ENCODE results near the gene MYBL2.
"Not testable (repeated sequence)": the region's sequence is repeated elsewhere in the genome, so short reads cannot be mapped to it uniquely, and the experiment has no call there.

MYBL2 gene

DNA sequence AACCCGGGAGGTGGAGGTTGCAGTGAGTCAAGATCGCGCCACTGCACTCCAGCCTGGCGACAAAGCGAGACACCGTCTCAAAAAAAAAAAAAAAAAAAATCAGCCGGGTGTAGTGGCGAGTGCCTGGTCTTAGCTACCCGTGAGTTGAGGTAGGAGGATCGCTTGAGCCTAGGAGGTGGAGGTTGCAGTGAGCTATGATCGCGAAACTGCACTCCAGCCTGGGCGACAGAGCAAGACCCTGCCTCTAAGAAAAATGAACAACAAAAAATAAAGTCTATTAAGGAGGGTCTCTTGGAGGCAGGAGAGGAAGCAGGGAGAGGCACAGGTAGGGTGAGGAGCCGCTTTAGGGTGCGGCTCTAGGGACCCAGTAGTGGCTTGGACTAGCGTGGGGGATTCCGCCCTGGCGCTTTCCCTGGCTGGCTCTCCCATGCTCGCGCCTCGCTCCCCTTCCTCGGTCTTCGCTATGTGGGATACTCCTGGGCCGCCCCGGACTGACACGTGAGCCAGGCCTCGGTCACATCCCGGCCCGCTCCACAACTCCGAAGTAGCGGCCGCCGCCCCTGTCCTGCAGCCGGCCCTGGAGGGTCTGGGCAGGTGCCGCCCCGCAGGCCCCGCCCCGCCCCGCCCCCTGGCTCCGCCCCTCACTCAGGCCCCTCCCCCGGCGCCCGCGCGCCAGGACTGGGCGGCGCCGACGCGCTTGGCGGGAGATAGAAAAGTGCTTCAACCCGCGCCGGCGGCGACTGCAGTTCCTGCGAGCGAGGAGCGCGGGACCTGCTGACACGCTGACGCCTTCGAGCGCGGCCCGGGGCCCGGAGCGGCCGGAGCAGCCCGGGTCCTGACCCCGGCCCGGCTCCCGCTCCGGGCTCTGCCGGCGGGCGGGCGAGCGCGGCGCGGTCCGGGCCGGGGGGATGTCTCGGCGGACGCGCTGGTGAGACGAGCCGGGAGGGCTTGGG, at the start of gene MYBL2:
MYBL2 (plus strand) TSS at position 739 of the 953 bp plus-strand sequence; CDS start at position 909, 170 bp downstream.
- peak in 1 of 2 donors; percentile 46 for DNase-seq (ENCODE audit: extremely low read depth in 1 of 2, low read depth in 1 of 2)

DNA sequence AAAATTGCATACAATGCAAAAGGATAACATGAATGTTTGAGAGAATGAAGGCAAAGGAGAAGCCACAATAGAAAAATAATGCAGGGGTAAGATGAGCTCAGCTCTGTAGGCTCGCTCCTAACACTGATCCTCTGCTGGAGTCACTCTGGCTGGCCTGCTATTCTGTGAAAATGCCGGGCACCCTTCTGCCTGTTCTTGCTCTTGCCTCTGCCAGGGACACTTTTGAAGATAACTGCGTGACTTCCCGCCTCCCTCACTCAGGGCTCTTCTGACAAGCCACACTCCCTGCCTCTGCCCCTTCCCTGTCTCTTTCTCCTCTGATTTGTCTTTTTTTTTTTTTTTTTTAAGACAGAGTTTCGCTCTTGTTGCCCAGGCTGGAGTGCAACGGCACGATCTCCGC, 35.3 kb upstream of the MYBL2 start:
- no peak for DNase-seq (ENCODE audit: extremely low read depth in 1 of 2, low read depth in 1 of 2)

DNA sequence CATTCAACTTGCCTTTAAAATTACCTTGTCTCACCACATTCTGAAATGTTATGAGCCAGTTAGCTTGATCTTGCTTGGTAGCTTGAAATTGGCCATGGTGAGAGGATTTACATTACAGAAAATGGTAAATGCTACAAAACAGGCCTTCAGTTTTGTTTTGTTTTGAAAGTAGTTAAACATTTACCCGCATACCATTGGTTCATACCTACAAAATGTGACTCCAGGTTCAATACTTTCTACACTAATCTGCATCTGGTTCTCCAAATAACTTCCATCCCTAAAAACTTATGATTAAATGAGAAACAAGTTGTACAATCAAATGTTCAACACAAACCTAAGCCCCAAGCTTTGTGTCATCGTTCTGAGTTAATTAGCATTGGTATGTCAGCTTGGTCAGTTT, 30.5 kb upstream of the MYBL2 start:
- no peak for DNase-seq (ENCODE audit: extremely low read depth in 1 of 2, low read depth in 1 of 2)

DNA sequence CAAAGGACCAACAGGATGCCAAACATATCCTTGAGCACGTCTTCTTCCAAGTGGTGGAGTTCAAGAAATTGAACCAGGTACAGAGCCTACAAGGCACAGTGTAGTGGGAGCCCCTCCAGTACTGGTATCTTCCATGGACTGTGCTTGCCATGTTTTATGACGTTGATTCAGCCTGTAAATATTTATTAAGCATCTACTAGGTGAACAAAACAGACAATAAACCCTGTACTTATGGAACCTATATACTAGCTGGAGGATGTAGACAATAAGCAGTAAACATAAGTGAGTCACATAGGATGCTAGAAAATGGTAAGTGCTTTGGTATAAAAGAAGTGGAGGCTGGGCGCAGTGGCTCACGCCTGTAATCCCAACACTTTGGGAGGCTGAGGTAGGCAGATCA, 24.4 kb upstream of the MYBL2 start:
- DNase-seq (ENCODE audit: extremely low read depth in 1 of 2, low read depth in 1 of 2), result no peak

DNA sequence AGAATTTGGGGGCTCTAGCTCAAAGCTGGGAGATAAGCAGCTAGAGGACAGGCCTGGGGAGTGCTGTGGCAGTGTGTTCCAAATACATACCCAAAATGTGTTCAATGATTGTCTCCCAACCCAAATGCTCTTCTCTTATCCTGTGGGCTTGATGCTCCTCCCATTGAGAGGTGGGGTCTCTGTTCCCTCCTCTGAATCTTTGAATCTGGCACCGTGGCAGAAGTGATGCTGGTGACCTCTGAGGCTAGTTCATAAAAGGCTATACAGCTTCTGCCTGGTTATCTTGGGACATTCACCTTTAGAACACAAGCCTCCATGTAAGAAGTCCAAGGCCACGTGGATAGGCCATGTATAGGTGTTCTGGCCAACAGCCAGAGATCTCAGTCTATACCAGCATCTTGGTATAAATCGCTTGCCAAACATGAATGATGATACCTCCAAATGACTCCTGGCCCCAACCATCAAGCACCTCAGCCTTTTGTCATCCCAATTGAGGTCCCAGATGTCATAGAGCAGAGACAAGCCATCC, 15.9 kb upstream of the MYBL2 start:
- no peak for DNase-seq (ENCODE audit: extremely low read depth in 1 of 2, low read depth in 1 of 2)

DNA sequence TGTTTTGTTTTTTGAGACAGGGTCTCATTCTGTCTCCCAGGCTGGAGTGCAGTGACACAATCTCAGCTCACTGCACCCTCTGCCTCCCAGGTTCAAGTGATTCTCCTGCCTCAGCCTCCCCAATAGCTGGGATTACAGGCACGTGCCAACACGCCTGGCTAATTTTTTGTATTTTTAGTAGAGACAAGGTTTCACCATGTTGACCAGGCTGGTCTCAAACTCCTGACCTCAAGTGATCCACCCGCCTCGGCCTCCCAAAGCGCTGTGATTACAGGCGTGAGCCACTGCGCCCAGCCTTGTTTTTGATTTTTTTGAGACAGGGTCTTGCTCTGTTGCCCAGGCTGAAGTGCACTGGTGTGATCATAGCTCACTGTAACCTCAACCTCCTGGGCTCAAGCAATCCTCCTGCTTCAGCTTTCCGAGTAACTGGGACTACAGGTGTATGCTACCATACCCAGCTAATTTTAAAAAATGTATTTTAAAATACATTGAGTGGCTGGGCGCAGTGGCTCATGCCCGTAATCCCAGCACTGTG, 15.2 kb upstream of the MYBL2 start:
- DNase-seq (ENCODE audit: extremely low read depth in 1 of 2, low read depth in 1 of 2), result not testable (repeated sequence)

DNA sequence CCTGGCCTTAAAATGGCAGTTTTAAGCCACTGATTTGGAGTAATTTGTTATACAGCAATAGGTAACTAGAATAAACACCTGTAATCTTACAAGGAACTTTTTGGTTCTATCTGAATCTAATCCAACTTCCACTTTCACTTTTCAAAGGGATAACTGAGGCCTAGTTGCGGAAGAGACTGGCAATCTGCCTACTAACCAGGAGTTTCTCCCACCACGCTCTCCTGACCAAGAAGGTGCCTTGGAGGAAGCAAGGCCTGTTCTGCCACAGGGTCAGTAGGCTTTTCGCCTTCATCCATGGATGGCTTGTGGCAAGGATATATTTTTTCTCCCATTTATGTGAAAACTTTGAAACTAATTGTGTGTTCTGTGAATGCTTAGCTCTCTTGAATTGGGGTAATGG, 12.9 kb upstream of the MYBL2 start:
- no peak for DNase-seq (ENCODE audit: extremely low read depth in 1 of 2, low read depth in 1 of 2)

DNA sequence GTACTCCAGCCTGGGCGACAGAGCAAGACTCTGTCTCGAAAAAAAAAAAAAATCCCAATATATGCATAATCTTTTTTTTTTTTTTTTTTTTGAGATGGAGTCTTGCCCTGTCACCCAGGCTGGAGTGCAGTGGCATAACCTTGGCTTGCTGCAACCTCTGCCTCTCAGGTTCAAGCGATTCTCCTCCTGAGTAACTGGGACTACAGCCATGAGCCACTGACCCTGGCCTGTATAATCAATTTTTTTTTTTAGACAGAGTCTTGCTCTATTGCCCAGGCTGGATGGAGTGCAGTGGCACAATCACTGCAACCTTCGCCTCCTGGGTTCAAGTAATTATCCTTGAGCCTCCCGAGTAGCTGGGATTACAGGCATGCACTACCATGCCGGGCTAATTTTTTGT, 11.7 kb upstream of the MYBL2 start:
- DNase-seq (ENCODE audit: extremely low read depth in 1 of 2, low read depth in 1 of 2), result not testable (repeated sequence)

DNA sequence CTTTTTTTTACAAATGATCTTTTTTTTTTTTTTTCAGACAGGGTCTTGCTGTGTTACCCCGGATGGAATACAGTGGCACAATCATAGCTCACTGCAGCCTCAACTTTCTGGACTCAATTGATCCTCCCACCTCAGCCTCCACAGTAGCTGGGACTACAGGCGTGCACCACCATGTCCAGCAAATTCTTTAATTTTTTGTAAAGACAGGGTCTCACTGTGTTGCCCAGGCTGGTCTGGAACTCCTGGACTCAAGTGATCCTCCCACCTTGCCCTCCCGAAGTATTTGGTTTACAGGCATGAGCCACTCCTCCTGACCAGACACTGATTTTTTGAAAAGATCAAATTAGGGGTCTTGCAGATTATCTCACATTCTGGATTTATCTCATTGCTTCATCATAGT, 11.0 kb upstream of the MYBL2 start:
- no peak for DNase-seq (ENCODE audit: extremely low read depth in 1 of 2, low read depth in 1 of 2)

DNA sequence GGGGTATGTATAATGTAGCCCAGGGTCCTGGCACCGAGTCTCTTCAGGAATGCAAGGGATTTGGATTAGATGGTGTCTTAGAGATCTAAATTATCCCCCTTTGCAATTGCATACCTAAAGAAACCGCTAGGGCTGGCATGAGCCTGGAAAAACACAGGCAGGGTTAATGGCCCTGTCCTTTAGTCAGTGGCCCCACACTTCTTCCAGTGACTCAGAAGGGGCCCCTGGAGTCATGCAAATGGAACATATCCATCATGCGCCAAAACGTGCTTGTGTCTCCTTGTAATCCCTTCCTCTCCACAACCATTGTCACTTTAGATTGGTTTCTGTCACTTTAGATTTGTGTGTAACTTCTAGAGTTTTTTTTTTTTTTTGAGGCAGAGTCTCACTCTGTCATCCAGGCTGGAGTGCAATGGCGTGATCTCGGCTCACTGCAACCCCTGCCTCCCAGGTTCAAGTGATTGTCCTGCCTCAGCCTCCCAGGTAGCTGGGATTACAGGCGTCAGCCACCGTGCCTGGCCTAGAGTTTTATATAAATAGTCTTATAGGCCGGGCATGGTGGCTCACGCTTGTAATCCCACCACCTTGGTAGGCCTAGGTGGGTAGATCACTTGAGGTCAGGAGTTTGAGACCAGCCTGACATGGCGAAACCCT, 8.7 kb upstream of the MYBL2 start:
- DNase-seq (ENCODE audit: extremely low read depth in 1 of 2, low read depth in 1 of 2), result peak in 1 of 2 donors; percentile 47

DNA sequence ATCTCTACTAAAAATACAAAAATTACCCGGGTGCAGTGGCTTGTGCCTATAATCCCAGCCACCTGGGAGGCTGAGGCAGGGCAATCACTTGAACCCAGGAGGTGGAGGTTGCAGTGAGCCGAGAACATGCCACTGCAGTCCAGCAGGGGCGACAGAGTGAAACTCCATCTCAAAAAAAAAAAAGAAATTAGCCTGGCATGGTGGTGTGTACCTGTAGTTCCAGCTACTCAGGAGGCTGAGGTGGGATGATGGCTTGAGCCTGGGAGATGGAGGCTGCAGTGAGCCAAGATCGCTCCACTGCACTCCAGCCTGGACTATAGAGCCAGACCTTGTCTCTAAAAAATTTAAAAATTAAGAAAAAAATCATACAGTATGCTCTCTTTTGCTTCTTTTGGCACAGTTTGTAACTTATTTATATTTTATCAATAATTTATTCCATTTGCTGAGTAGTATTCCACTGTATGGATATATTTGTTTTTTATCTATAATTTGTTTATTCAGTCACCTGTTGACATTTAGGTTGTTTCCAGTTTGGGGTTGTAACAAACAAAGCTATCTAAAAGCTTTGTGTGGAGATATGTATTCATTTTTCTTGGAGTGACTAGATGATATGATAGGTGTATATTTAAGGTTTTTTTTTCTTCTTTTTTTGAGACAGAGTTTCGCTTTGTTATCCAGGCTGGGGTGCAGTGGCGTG, 8.0 kb upstream of the MYBL2 start:
- no peak for DNase-seq (ENCODE audit: extremely low read depth in 1 of 2, low read depth in 1 of 2)

DNA sequence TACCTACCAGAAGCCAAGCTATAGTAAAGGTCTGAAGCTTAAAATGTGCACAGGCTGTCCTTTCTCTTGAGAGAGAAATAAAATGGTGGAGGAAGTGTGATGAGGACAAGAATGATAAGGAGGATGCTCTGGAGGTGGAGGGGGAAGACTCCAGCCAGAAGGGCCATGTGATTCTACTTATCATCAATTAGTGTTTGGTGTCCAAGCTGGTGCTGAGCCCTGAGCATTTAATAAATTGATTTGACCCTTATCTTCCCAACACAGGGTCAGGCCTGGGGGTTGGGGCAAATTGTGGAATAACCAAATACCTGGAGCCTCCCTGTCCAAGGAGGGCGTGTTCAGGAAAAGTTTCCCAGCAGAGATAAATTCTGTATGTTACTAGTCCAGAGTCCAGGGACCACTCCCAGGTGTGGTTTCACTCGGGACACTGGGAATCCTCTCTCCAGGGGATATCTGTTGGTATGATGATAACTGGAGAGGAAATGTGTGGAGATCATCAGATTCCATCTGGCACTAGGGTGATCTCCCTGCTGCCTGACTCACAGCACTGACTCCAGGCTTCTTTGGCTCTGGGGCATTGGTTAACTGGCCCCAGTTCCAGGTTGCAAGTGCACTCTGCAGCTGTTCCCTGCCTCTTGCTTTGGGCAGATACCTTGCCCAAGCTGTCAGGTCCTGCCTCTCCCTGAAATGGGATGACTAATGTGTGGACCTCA, 3.8 kb upstream of the MYBL2 start:
- no peak for DNase-seq (ENCODE audit: extremely low read depth in 1 of 2, low read depth in 1 of 2)

DNA sequence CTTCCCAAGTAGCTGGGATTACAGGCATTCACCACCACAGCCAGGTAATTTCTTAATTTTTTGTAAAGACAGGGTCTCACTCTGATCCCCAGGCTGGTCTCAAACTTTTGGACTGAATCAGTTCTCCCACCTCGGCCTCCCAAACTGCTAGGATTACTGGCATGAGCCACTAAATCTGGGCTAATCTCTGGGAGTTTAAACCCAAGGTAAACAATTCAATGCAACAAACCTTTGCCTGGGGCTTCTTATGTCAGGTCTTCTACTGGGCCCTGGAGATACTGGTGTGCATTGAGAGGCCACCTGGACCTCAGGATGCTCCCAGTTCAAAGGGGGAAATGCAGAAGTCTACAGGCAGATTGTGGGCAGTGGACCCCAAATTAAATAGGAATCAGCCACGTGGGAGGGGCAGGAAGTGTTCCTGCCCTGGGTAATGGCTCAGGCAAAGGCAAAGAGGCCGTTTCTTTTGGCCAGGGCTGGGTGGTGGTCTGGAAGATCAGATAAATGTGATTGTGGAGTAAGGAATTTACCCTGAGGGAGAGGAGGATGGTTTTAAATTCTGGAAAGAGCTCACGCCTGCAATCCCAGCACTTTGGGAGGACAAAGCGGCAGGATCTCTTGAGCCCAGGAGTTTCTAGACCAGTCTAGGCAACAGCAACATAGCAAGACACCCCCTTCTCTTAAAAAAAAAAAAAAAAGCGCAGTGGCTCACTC, 1.3 kb upstream of the MYBL2 start:
- no peak for DNase-seq (ENCODE audit: extremely low read depth in 1 of 2, low read depth in 1 of 2)

DNA sequence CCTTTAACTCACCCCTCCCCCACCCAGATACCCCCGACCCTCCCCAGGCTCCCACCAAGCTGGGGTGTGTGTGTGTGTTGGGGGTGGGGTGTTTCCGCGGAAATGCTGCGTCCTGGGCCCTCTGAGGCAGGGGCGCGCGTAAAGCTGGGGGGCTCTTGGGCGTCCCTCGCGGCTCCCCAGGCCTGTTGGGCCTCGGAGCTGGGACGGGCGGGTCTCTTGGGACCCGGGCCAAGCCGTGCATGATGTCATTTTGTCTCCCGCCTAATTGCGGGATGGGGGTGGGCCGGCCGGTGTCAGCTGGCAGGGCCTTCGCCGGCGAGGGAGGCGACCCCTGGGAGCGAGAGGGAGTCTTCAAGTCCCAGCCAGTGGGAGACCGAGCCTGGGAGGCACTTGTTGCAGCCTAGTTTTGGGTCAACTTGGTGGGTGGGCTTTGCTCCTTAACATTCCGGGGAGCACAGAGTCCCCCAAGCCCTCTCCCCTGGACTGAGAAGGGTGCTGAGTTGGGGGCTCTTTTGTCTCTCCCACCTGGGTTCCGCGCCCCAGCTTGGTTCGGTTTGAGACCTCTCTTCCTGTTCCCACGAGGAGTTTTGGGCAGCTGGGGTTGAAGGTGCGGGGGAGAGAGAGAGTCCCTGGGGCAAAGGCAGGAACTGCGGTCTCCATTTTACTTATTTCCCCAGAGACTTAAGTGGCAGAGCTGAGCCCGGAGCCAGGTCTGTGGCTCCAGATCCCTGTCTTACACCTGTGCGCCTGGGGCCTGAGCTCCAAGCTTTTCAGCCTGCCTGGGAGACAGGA, 623 bp downstream of the MYBL2 start:
- peak in 1 of 2 donors; percentile 5 for DNase-seq (ENCODE audit: extremely low read depth in 1 of 2, low read depth in 1 of 2)

DNA sequence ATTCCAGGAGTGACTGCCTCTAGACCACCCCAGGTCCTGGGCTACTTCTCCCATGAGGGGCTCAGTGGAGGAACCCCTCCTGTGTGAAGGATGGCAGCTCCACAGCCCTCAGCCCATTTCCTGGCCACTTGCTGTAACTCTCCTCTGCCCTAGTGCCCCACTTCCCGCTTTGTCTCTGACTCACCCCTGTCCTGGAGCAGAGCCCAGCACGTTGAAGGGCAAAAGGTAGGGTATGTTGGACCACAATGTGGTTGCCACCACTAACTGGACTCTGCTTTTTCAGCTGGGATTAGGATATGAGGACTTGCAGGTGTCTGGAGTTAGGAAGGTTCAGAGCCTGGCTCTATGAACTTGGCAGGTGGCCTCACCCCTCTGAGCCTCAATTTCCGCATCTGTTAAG, 2.4 kb downstream of the MYBL2 start:
- no peak for DNase-seq (ENCODE audit: extremely low read depth in 1 of 2, low read depth in 1 of 2)

DNA sequence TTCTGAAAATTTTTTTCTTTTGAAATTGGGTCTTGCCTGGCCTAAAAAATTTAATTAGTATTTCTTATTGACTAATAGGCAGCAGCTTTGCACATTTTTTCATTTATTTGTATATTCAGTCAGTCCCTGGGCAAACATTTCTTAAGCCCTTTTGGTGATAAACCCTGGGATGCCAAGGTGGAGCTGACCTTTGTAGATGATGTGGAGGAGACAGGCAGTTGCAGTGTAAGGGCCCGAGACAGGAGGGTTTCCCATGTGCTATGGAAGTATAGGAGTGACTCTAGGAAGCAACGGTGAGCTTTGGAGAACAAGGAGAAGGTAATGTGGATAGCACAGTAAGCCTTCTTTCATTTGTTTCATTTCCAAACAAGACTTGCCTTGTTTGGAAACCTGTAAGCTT, 3.5 kb downstream of the MYBL2 start:
- no peak for DNase-seq (ENCODE audit: extremely low read depth in 1 of 2, low read depth in 1 of 2)

DNA sequence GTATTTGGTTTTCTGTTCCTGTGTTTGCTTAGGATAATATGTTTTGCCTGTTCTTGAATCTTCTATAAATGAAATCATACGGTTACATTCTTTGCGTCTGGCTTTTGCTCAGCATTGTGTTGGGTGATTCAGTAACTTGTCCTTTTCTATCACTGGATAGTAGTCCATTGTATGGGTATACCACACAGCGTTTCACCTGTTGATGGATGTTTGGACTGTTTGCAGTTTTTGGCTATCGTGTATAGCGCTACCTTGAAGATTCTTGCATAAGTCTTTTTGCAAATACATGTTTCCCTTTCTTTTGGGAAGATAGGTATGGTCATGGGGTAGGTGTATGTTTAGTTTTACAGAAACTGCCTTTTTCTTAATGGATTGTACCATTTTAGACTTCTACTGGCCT, 9.5 kb downstream of the MYBL2 start:
- no peak for DNase-seq (ENCODE audit: extremely low read depth in 1 of 2, low read depth in 1 of 2)

DNA sequence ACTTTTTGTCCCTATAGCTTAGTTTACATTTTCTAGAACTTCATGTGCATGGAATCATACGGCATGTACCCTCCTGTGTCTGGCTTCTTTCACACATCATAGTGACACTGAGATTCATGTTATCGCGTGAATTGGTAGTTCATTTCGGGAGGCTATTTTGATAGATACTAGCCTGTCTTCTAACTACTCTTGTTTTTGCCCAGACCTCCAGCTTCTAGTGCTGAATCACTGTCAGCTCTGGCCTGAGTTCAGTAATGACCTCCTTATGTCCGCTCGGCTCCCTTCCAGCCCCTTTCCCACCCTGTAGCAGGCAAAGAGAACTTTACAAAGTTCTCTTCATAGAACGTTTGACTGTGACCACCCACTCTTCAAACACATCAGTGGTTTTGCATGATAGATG, 14.1 kb downstream of the MYBL2 start:
- DNase-seq (ENCODE audit: extremely low read depth in 1 of 2, low read depth in 1 of 2), result no peak

DNA sequence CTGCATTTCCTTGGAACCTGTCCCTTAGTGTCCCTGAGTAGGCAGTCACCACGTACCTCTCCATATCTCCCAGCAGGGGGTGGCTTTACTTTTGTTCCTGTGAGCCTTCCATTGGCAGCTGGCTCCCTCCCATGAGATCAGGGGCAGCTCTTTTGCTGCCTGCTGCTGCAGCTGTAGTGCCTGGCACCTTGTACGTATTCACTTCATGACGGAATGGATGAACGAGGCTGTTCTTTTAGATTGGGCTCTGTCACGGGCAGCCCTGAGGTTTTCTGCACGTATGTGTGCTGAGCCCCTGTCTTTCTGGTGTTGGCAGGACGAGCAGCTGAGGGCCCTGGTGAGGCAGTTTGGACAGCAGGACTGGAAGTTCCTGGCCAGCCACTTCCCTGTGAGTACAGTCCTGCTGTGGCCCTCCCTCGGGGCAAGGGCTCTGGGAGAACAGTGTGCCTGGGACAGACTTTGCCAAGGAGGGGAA, 14.6 kb downstream of the MYBL2 start:
- no peak for DNase-seq (ENCODE audit: extremely low read depth in 1 of 2, low read depth in 1 of 2)
